ENCODE results near the gene CREG1. TPM values are rescaled to one million over a fixed set of nuclear protein-coding genes. Genes with fewer than 3 reads are reported as not detected.
A peak's percentile ranks its signal among the peaks of the same experiment; 100 is the strongest.

CREG1 gene
- 1 to 10 TPM; 9.7 to 10.0 TPM for total RNA-seq

GRCh38 chr1:167553136-167554027 lies at the start of gene CREG1:
CREG1 (minus strand) TSS chr1:167553762.
- peak; percentile 92 for DNase-seq
- Mint-ChIP-seq H3K27ac (peak within 1 kb of the TSS; percentile 23), H3K4me3 (peak within 1 kb of the TSS; percentile 86), H3K27me3 (no peaks in the 10 kb centered on the region), H3K36me3 (ENCODE audit: low read depth) (no peaks in the 10 kb centered on the region), H3K4me1 (ENCODE audit: low read depth) (peaks cover 32% of the 10 kb centered on the region), H3K9me3 (no peaks in the 10 kb centered on the region)
- TF ChIP-seq, protein P1, sequence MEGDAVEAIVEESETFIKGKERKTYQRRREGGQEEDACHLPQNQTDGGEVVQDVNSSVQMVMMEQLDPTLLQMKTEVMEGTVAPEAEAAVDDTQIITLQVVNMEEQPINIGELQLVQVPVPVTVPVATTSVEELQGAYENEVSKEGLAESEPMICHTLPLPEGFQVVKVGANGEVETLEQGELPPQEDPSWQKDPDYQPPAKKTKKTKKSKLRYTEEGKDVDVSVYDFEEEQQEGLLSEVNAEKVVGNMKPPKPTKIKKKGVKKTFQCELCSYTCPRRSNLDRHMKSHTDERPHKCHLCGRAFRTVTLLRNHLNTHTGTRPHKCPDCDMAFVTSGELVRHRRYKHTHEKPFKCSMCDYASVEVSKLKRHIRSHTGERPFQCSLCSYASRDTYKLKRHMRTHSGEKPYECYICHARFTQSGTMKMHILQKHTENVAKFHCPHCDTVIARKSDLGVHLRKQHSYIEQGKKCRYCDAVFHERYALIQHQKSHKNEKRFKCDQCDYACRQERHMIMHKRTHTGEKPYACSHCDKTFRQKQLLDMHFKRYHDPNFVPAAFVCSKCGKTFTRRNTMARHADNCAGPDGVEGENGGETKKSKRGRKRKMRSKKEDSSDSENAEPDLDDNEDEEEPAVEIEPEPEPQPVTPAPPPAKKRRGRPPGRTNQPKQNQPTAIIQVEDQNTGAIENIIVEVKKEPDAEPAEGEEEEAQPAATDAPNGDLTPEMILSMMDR (IDR thresholded peaks at IDR 0.05) = no peak
- ATAC-seq = peak; percentile 100
- POLR2A ChIA-PET = interaction anchor here (0.7 to 1.3 kb wide), 8 partner anchors 13 to 333 kb away, joined by 3 to 4 read pairs (median 3); partner anchors contain the start of gene POU2F1
- CTCF ChIA-PET = interaction anchor here (0.6 to 6.9 kb wide), 20 partner anchors 8 to 677 kb away, joined by 3 to 71 read pairs (median 5); partner anchors contain the start of genes CD247 and TADA1
- intact Hi-C loops (cut with micrococcal nuclease) = loop anchor here (10.0 kb wide), 1 partner anchor 489 kb away; no protein-coding TSS in a partner anchor

DNA sequence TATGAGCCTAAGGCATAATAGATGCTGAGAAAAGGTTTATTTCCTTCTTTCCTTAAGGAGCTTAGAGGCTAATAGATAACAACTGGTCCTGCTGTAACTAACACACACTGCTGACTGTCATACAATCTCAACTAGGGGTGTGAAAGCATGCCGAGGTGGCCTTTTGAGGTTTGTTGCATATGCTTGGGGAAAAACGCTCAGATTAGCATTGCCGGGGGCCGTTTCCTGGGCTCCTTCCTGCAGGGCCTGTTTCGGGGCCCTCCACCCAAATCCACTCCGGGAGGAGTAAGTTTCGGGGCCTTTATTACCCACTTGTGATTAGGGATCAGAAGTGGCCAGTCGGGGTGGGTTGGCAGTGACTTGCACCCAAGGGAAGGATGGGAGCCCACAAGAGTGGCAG lies 49.3 kb upstream of the CREG1 start:
- no peak overlapping the region for H3K4me3 Mint-ChIP-seq
- no peak for ATAC-seq
- ChIA-PET POLR2A (interaction anchor here (0.5 to 3.9 kb wide), 4 partner anchors 25 to 78 kb away, joined by 3 to 40 read pairs (median 4); no protein-coding TSS in a partner anchor), CTCF (interaction anchor here (0.9 to 5.1 kb wide), 4 partner anchors 26 to 85 kb away, joined by 3 to 155 read pairs (median 36); no protein-coding TSS in a partner anchor)
- peak; percentile 53 for DNase-seq
- intact Hi-C loops (cut with micrococcal nuclease) = loop anchor here (5.0 kb wide), 1 partner anchor 34 kb away; no protein-coding TSS in a partner anchor
- peaks cover 41% of the 10 kb centered on the region for H3K4me1 Mint-ChIP-seq (ENCODE audit: low read depth)
- peaks cover 12% of the 10 kb centered on the region for H3K9me3 Mint-ChIP-seq
- peak overlapping the region; percentile 77 for H3K27ac Mint-ChIP-seq
- H3K36me3 Mint-ChIP-seq (ENCODE audit: low read depth) = no peaks in the 10 kb centered on the region
- TF ChIP-seq, protein P1 (IDR thresholded peaks at IDR 0.05) = no peak
- H3K27me3 Mint-ChIP-seq = no peaks in the 10 kb centered on the region

DNA sequence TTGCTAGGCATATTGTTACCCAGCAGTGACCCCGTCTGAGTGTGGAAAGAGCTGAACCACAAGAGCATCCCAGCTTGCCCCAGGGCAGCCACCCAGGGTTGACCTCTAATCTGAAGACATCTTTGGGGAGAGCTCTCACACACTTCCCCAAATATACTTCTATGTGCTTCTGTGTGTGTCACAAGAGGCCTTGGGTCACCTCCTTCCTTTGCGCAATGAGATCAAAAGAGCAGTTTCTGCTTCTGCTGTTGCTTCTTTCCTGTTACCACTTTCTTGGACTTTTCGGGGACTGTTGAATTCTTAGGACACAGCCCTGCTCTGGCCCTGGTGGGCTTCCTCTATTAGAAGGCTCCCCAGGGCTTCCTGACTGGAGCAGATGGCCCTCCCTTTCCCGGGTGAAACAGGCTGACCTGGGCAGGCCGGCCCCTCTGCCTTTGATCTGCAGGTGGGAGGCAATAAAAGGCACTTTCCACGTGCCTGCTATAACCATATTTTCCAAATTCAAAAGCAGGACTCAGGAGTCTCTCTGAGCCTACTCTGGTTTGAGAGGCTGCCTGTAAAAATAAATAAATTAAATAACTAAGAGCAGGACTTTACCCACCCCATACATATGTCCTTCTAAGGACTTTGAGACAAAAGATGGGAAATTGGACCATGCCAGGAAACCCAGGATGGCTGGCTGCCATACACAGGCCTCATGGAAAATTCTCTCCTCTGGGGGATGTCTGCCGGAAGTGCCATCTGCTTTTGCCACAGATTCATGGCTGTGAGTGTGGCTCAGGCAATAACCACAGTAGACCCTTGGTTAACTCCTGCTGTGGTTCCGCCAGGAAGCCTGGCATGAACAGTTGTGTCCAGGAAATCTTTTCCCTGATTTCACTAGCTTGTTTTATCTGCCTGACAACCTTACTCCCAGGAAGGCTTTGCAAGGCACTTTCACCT lies 48.2 kb upstream of the CREG1 start:
- Mint-ChIP-seq H3K9me3 (peaks cover 4% of the 10 kb centered on the region), H3K4me1 (ENCODE audit: low read depth) (peaks cover 41% of the 10 kb centered on the region), H3K36me3 (ENCODE audit: low read depth) (no peaks in the 10 kb centered on the region), H3K27me3 (no peaks in the 10 kb centered on the region), H3K27ac (peak overlapping the region; percentile 77), H3K4me3 (no peak overlapping the region)
- CTCF ChIA-PET = interaction anchor here (0.7 to 5.1 kb wide), 20 partner anchors 8 to 201 kb away, joined by 3 to 155 read pairs (median 11); partner anchors contain the start of genes CREG1 and RCSD1
- intact Hi-C loops (cut with micrococcal nuclease) = loop anchor here (5.0 kb wide), 1 partner anchor 36 kb away; no protein-coding TSS in a partner anchor
- TF ChIP-seq, protein P1 (IDR thresholded peaks at IDR 0.05) = no peak
- ATAC-seq (peak; percentile 37), DNase-seq (peak; percentile 22)
- POLR2A ChIA-PET = interaction anchor here (0.8 to 3.9 kb wide), 4 partner anchors 26 to 113 kb away, joined by 3 to 40 read pairs (median 6); no protein-coding TSS in a partner anchor

- Mint-ChIP-seq H3K27ac (peak overlapping the region; percentile 77), H3K36me3 (ENCODE audit: low read depth) (no peaks in the 10 kb centered on the region), H3K27me3 (no peaks in the 10 kb centered on the region), H3K9me3 (no peaks in the 10 kb centered on the region), H3K4me1 (ENCODE audit: low read depth) (peaks cover 41% of the 10 kb centered on the region), H3K4me3 (peak overlapping the region; percentile 54)
- POLR2A ChIA-PET = interaction anchor here (0.8 to 3.9 kb wide), 7 partner anchors 24 to 88 kb away, joined by 3 to 40 read pairs (median 3); no protein-coding TSS in a partner anchor
- DNase-seq = peak; percentile 66
- ATAC-seq = peak; percentile 77
- CTCF ChIA-PET = interaction anchor here (0.6 to 5.1 kb wide), 44 partner anchors 9 to 482 kb away, joined by 3 to 155 read pairs (median 6); partner anchors contain the start of genes CREG1 and RCSD1
- TF ChIP-seq, protein P1 (IDR thresholded peaks at IDR 0.05) = peak; percentile 62
- intact Hi-C loops (cut with micrococcal nuclease) = loop anchor here (1.0 to 5.0 kb wide), 2 partner anchors 37 to 88 kb away; no protein-coding TSS in a partner anchor
Measured at GRCh38 chr1:167599957-167600581, 46.5 kb upstream of the CREG1 start.
